Kidney (tissue), 22 donors: Measurements from ENCODE around the gene COX7A2. TPM values are rescaled to one million over a fixed set of nuclear protein-coding genes. Genes with fewer than 3 reads are reported as not detected.

Experiments used
- DNase-seq, 5 donors: peaks; one replicate each; pipeline ENCODE4 v3.0.0-alpha.2; 2013 to 2020
- FAIRE-seq: peaks from 2 replicates; lab custom pipeline; 2012; peaks lifted over from hg19 to GRCh38; lab: Jason Lieb, UNC
- H3K27ac ChIP-seq, 2 donors: one replicate each; pipeline ENCODE4 v1.7.0; 2013; ENCODE audit warnings: low read depth in 2 of 2, low read length in 2 of 2, inconsistent platforms in 1 of 2
- H3K27me3 ChIP-seq: one replicate; pipeline ENCODE4 v1.7.1; 2013; ENCODE audit warnings: low read length, inconsistent platforms; ENCODE audit not compliant: control insufficient read depth, insufficient read depth
- H3K36me3 ChIP-seq, 3 donors: one replicate each; pipeline versions ENCODE4 v1.7.0 to v1.7.1; 2013; ENCODE audit warnings: low read length in 3 of 3, control low read depth in 1 of 3, inconsistent platforms in 1 of 3; ENCODE audit not compliant: insufficient read depth in 3 of 3, control insufficient read depth in 2 of 3
- H3K4me1 ChIP-seq, 3 donors: one replicate each; pipeline versions ENCODE4 v1.7.0 to v1.7.1; 2013; ENCODE audit warnings: low read length in 3 of 3, inconsistent platforms in 1 of 3, low read depth in 1 of 3; ENCODE audit not compliant: control insufficient read depth in 2 of 3, insufficient read depth in 2 of 3
- H3K4me3 ChIP-seq, 3 donors: one replicate each; pipeline versions ENCODE4 v1.7.0 to v1.8.1; 2013; ENCODE audit warnings: low read length in 3 of 3, control low read depth in 1 of 3, inconsistent platforms in 1 of 3
- H3K9ac ChIP-seq, 3 donors: one replicate each; pipeline versions ENCODE4 v1.7.0 to v1.7.1; 2013; ENCODE audit warnings: low read length in 3 of 3, control low read depth in 1 of 3, inconsistent platforms in 1 of 3
- H3K9me3 ChIP-seq, 3 donors: one replicate each; pipeline versions ENCODE4 v1.7.0 to v1.7.1; 2013; ENCODE audit warnings: low read length in 3 of 3, control low read depth in 1 of 3, inconsistent platforms in 1 of 3; ENCODE audit not compliant: control insufficient read depth in 2 of 3, insufficient read depth in 1 of 3
- intact Hi-C: fragments of 100-400 bp; cut with DNase I; formaldehyde crosslinking; loops from one replicate; pipeline ENCODE4 v1.11.1; 2022
- long read RNA-seq, 10 donors: library from polyadenylated mRNA in 1 of 10; unstranded in 1 of 10; transcript quantifications; one replicate each; pipeline ENCODE4 v2.0.0 and lab custom pipeline, GENCODE V29; 2021 to 2026
- polyA plus RNA-seq: library from polyadenylated mRNA; stranded (reverse); fragments of 350-450 nt; fragmentation: Illumina TruSeq; extraction: RNeasy Lipid Tissue Mini Kit (QIAGEN cat#74804); gene quantifications from one replicate; pipeline ENCODE4 v1.2.3, GENCODE V29; 2014; ENCODE audit warnings: low read depth, low replicate concordance; ENCODE audit not compliant: insufficient read depth
- total RNA-seq: library from RNA; stranded (reverse); fragmentation: NEBNext Ultra II Directional; extraction: Animal tissue kit (Norgen Biotek cat#: 25700); gene quantifications from one replicate; pipeline ENCODE4 v1.2.1, GENCODE V29; 2021
- TF ChIP-seq, protein P1 (sequence below): IDR thresholded peaks from 3 replicates; pipeline ENCODE4 v1.5.1; 2012; ENCODE audit warnings: mild to moderate bottlenecking, moderate library complexity, borderline replicate concordance; ENCODE audit not compliant: insufficient read depth; ENCODE audit errors: extremely low read depth
- donor health status: control.
- donor health status: control.
- donor health status: control.
- donor health status: control.
- donor health status: control.
- donor health status: DM: yes; HTN: yes; CAD: no.
- donor health status: Normal renal cell carcinoma (clear cell type).

COX7A2 gene, protein sequence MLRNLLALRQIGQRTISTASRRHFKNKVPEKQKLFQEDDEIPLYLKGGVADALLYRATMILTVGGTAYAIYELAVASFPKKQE
- total RNA-seq (315 TPM), polyA plus RNA-seq (812 TPM)
- long read RNA-seq, donor 1, transcript COX7A2-202 (4 exons, 773 nt), result major isoform, 236 of 260 reads
- long read RNA-seq, donor 1, partial matches to known transcripts, result 20 of 260 reads
- long read RNA-seq, donor 1, other reads (novel, unspliced or antisense), result 0 of 260 reads
- long read RNA-seq, donor 2, transcript COX7A2-207 (2 exons, 914 nt), result minor isoform, 7 of 306 reads
- long read RNA-seq, donor 2, transcript COX7A2-206 (3 exons, 325 nt), result minor isoform, 6 of 306 reads
- long read RNA-seq, donor 2, transcript COX7A2-202 (4 exons, 773 nt), result major isoform, 259 of 306 reads
- long read RNA-seq, donor 2, partial matches to known transcripts, result 34 of 306 reads
- long read RNA-seq, donor 2, other reads (novel, unspliced or antisense), result 0 of 306 reads
- long read RNA-seq, donor 3, transcript COX7A2-207 (2 exons, 914 nt), result minor isoform, 10 of 464 reads
- long read RNA-seq, donor 3, transcript COX7A2-206 (3 exons, 325 nt), result minor isoform, 5 of 464 reads
- long read RNA-seq, donor 3, transcript COX7A2-202 (4 exons, 773 nt), result major isoform, 408 of 464 reads
- long read RNA-seq, donor 3, partial matches to known transcripts, result 36 of 464 reads
- long read RNA-seq, donor 3, other reads (novel, unspliced or antisense), result 5 of 464 reads
- long read RNA-seq, donor 4, transcript COX7A2-202 (4 exons, 773 nt), result major isoform, 202 of 221 reads
- long read RNA-seq, donor 4, transcript COX7A2-207 (2 exons, 914 nt), result minor isoform, 5 of 221 reads
- long read RNA-seq, donor 4, partial matches to known transcripts, result 0 of 221 reads
- long read RNA-seq, donor 4, other reads (novel, unspliced or antisense), result 10 of 221 reads
- long read RNA-seq, donor 5, transcript COX7A2-202 (4 exons, 773 nt), result major isoform, 19 of 19 reads
- long read RNA-seq, donor 5, partial matches to known transcripts, result 0 of 19 reads
- long read RNA-seq, donor 5, other reads (novel, unspliced or antisense), result 0 of 19 reads
- long read RNA-seq, donor 6, transcript COX7A2-202 (4 exons, 773 nt), result major isoform, 893 of 1,011 reads
- long read RNA-seq, donor 6, transcript COX7A2-206 (3 exons, 325 nt), result minor isoform, 8 of 1,011 reads
- long read RNA-seq, donor 6, transcript COX7A2-207 (2 exons, 914 nt), result minor isoform, 7 of 1,011 reads
- long read RNA-seq, donor 6, partial matches to known transcripts, result 84 of 1,011 reads
- long read RNA-seq, donor 6, other reads (novel, unspliced or antisense), result 17 of 1,011 reads
- long read RNA-seq, donor 7, transcript COX7A2-202 (4 exons, 773 nt), result major isoform, 81 of 91 reads
- long read RNA-seq, donor 7, partial matches to known transcripts, result 7 of 91 reads
- long read RNA-seq, donor 7, other reads (novel, unspliced or antisense), result 3 of 91 reads
- long read RNA-seq, donor 8, transcript COX7A2-207 (2 exons, 914 nt), result minor isoform, 6 of 358 reads
- long read RNA-seq, donor 8, transcript COX7A2-202 (4 exons, 773 nt), result major isoform, 318 of 358 reads
- long read RNA-seq, donor 8, transcript COX7A2-206 (3 exons, 325 nt), result minor isoform, 5 of 358 reads
- long read RNA-seq, donor 8, partial matches to known transcripts, result 28 of 358 reads
- long read RNA-seq, donor 8, other reads (novel, unspliced or antisense), result 0 of 358 reads
- long read RNA-seq, donor 9, transcript COX7A2-202 (4 exons, 773 nt), result major isoform, 199 of 221 reads
- long read RNA-seq, donor 9, partial matches to known transcripts, result 20 of 221 reads
- long read RNA-seq, donor 9, other reads (novel, unspliced or antisense), result 0 of 221 reads
- long read RNA-seq, donor 10, transcript COX7A2-202 (4 exons, 773 nt), result major isoform, 225 of 301 reads
- long read RNA-seq, donor 10, transcript COX7A2-206 (3 exons, 325 nt), result minor isoform, 5 of 301 reads
- long read RNA-seq, donor 10, partial matches to known transcripts, result 65 of 301 reads
- long read RNA-seq, donor 10, other reads (novel, unspliced or antisense), result 0 of 301 reads

DNA sequence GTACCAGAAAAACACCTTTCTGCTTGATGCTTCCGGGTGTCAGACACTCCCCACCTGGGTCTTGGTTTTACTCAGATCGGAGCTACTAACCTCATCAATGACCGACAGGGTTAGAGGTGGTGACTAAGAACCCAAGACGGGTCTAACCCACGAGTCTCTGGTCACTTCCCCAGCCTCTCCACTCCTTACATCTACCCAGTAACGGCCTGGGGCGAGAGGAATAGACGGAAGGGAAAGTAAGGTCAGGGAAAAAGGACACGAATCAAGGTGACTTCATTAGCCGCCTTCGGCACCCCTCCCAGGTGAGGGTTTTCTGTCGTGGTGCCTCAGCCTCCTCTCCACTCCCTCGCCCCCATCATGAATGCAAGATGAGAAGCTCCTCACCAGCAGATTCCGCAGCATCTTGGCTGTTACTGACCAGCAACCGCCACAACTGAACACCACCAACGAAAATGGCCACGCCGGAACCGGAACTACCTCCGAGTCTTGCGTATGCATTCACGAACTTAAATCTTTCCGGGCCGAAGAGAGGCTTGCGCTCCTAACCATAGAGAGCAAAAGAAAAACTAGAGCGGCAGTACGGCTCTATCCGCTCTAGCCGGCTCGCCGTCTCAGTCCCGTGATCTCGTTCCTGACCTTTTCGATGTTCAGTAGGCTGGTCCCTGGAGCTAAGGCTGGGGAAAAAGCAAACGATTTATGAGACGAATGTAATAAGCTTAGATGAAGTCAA lies at the start of gene COX7A2:
TSS of gene COX7A2 (minus strand) at position 469 of the 730 bp plus-strand sequence. CDS start at position 402, 67 bp downstream.
- peak; percentile 94 for FAIRE-seq
- H3K27ac ChIP-seq, result peak within 1 kb of the TSS; percentile 94 to 98
- peak; percentile 93 to 99 (median 94) for DNase-seq
- intact Hi-C loops, result no loop called here
- H3K4me3 ChIP-seq, result peak within 1 kb of the TSS; percentile 96 to 100 (median 99)
- no peaks in the 10 kb centered on the region for H3K9me3 ChIP-seq
- H3K9ac ChIP-seq, result peak within 1 kb of the TSS; percentile 96 to 100 (median 98)
- H3K36me3 ChIP-seq, result peaks cover 5 to 18% (median 13%) of the 10 kb centered on the region in 3 donors
- H3K4me1 ChIP-seq, result peaks cover 0 to 6% (median 3%) of the 10 kb centered on the region in 3 donors
- TF ChIP-seq, protein P1, sequence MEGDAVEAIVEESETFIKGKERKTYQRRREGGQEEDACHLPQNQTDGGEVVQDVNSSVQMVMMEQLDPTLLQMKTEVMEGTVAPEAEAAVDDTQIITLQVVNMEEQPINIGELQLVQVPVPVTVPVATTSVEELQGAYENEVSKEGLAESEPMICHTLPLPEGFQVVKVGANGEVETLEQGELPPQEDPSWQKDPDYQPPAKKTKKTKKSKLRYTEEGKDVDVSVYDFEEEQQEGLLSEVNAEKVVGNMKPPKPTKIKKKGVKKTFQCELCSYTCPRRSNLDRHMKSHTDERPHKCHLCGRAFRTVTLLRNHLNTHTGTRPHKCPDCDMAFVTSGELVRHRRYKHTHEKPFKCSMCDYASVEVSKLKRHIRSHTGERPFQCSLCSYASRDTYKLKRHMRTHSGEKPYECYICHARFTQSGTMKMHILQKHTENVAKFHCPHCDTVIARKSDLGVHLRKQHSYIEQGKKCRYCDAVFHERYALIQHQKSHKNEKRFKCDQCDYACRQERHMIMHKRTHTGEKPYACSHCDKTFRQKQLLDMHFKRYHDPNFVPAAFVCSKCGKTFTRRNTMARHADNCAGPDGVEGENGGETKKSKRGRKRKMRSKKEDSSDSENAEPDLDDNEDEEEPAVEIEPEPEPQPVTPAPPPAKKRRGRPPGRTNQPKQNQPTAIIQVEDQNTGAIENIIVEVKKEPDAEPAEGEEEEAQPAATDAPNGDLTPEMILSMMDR, result no peak
- H3K27me3 ChIP-seq, result no peaks in the 10 kb centered on the region

DNA sequence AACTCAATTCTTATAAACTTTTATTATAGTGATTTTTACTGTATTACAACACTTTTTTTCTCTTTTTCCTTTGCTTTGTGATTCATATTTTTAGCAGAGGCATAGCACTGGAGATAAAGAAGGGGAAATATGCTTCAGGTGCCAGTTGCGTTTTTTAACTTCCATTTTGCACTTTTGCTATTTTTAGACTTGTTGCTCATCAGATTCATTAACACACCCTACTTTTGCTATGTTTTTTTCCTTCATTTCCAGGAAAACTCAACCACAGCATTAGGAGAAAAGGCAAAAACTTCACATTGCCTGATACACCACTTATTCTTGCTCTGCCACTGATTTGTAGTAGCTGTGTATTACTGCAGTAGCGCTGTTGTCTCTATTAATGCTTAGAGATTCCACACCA lies 49.0 kb upstream of the COX7A2 start:
- DNase-seq (no peak), FAIRE-seq (no peak)
- no peaks in the 10 kb centered on the region for H3K27me3 ChIP-seq
- H3K36me3 ChIP-seq, result no peaks in the 10 kb centered on the region
- H3K4me3 ChIP-seq, result no peak overlapping the region
- H3K27ac ChIP-seq, result no peak overlapping the region
- TF ChIP-seq, protein P1, result no peak
- intact Hi-C loops, result no loop called here
- H3K9ac ChIP-seq, result no peak overlapping the region
- H3K4me1 ChIP-seq, result no peaks in the 10 kb centered on the region
- H3K9me3 ChIP-seq, result no peaks in the 10 kb centered on the region
